ENCODE results near the gene AVPR2.

The AVPR2 gene

GRCh38 chrX:153928846-153929245 is 24.4 kb downstream of the AVPR2 start:
- ATAC-seq, result no peak
- TF ChIP-seq ZFP30 (CRISPR knock-in tag; IDR thresholded peaks at IDR 0.05) (no peak), TCF4 (CRISPR knock-in tag; IDR thresholded peaks at IDR 0.05; ENCODE audit: borderline replicate concordance) (no peak)

- no peak for ATAC-seq
- TF ChIP-seq ISL1 (CRISPR knock-in tag; IDR thresholded peaks at IDR 0.05), result no peak
These were observed 25.1 kb downstream of the AVPR2 start for GRCh38 chrX:153929576-153929975.

GRCh38 chrX:153930011-153930910 is 25.8 kb downstream of the AVPR2 start:
- TF ChIP-seq TCF4 (CRISPR knock-in tag; IDR thresholded peaks at IDR 0.05; ENCODE audit: borderline replicate concordance) (no peak), PPARA (CRISPR knock-in tag; IDR thresholded peaks at IDR 0.05; ENCODE audit: borderline replicate concordance) (no peak), PATZ1 (CRISPR knock-in tag; IDR thresholded peaks at IDR 0.05; ENCODE audit: borderline replicate concordance) (no peak), CSDC2 (CRISPR knock-in tag; IDR thresholded peaks at IDR 0.05) (no peak), ZC3H10 (CRISPR knock-in tag; IDR thresholded peaks at IDR 0.05) (no peak), GLIS3 (CRISPR knock-in tag; IDR thresholded peaks at IDR 0.05) (no peak), CSRNP3 (CRISPR knock-in tag; IDR thresholded peaks at IDR 0.05) (no peak), ZFP30 (CRISPR knock-in tag; IDR thresholded peaks at IDR 0.05) (no peak), ZFP3 (CRISPR knock-in tag; IDR thresholded peaks at IDR 0.05) (no peak), ARNTL (CRISPR knock-in tag; IDR thresholded peaks at IDR 0.05; ENCODE audit: borderline replicate concordance, low read depth) (no peak), OSR1 (CRISPR knock-in tag; IDR thresholded peaks at IDR 0.05) (no peak), POU6F1 (CRISPR knock-in tag; IDR thresholded peaks at IDR 0.05; ENCODE audit: borderline replicate concordance, low read depth) (no peak), TSHZ2 (CRISPR knock-in tag; IDR thresholded peaks at IDR 0.05) (no peak), ZNF565 (CRISPR knock-in tag; conservative IDR thresholded peaks at IDR 0.05; ENCODE audit: low read depth) (no peak), TOX (CRISPR knock-in tag; IDR thresholded peaks at IDR 0.05; ENCODE audit: borderline replicate concordance) (no peak), ISL1 (CRISPR knock-in tag; IDR thresholded peaks at IDR 0.05) (no peak), ESRRG (CRISPR knock-in tag; IDR thresholded peaks at IDR 0.05) (no peak), RARB (CRISPR knock-in tag; IDR thresholded peaks at IDR 0.05) (no peak)
- ATAC-seq, result no peak

GRCh38 chrX:153931151-153931550 is 26.7 kb downstream of the AVPR2 start:
- TF ChIP-seq GLIS3 (CRISPR knock-in tag; IDR thresholded peaks at IDR 0.05) (no peak), OSR1 (CRISPR knock-in tag; IDR thresholded peaks at IDR 0.05) (no peak), ZFP30 (CRISPR knock-in tag; IDR thresholded peaks at IDR 0.05) (no peak), ZNF70 (CRISPR knock-in tag; IDR thresholded peaks at IDR 0.05) (no peak), ISL1 (CRISPR knock-in tag; IDR thresholded peaks at IDR 0.05) (no peak), TOX (CRISPR knock-in tag; IDR thresholded peaks at IDR 0.05; ENCODE audit: borderline replicate concordance) (no peak), CSDC2 (CRISPR knock-in tag; IDR thresholded peaks at IDR 0.05) (no peak), ZC3H10 (CRISPR knock-in tag; IDR thresholded peaks at IDR 0.05) (no peak), BACH2 (CRISPR knock-in tag; IDR thresholded peaks at IDR 0.05; ENCODE audit: borderline replicate concordance) (no peak), CSRNP3 (CRISPR knock-in tag; IDR thresholded peaks at IDR 0.05) (no peak), ZFP3 (CRISPR knock-in tag; IDR thresholded peaks at IDR 0.05) (no peak), ZNF565 (CRISPR knock-in tag; conservative IDR thresholded peaks at IDR 0.05; ENCODE audit: low read depth) (no peak)
- no peak for ATAC-seq
